ENCODE measurements around the gene CIAO3.

Gene CIAO3

GRCh38 chr16:711548-712320 is 29.1 kb downstream of the CIAO3 start:
- in situ Hi-C loops (cut with MboI; ENCODE audit: low sequenced_read_pairs, unreplicated experiment): loop anchor here (5.0 kb wide), 1 partner anchor 71 kb away; no protein-coding TSS in a partner anchor
- peak; percentile 94 for DNase-seq (ENCODE audit: low spot score)
- peak; percentile 97 for TF ChIP-seq CTCF (IDR thresholded peaks at IDR 0.05; ENCODE audit: borderline replicate concordance, control extremely low read depth, extremely low read depth, insufficient read depth, missing control alignments)

GRCh38 chr16:711084-711483 is 29.7 kb downstream of the CIAO3 start:
- no peak for TF ChIP-seq CTCF (IDR thresholded peaks at IDR 0.05; ENCODE audit: borderline replicate concordance, control extremely low read depth, extremely low read depth, insufficient read depth, missing control alignments)
- DNase-seq (ENCODE audit: low spot score): no peak
- in situ Hi-C loops (cut with MboI; ENCODE audit: low sequenced_read_pairs, unreplicated experiment): loop anchor here (5.0 kb wide), 1 partner anchor 71 kb away; no protein-coding TSS in a partner anchor

GRCh38 chr16:710500-711075 is 30.2 kb downstream of the CIAO3 start:
- no peak for DNase-seq (ENCODE audit: low spot score)
- in situ Hi-C loops (cut with MboI; ENCODE audit: low sequenced_read_pairs, unreplicated experiment): loop anchor here (5.0 kb wide), 1 partner anchor 72 kb away; no protein-coding TSS in a partner anchor
- TF ChIP-seq CTCF (IDR thresholded peaks at IDR 0.05; ENCODE audit: borderline replicate concordance, control extremely low read depth, extremely low read depth, insufficient read depth, missing control alignments): no peak

GRCh38 chr16:709566-710499 is 31.0 kb downstream of the CIAO3 start:
- DNase-seq (ENCODE audit: low spot score): no peak
- in situ Hi-C loops (cut with MboI; ENCODE audit: low sequenced_read_pairs, unreplicated experiment): loop anchor here (5.0 kb wide), 1 partner anchor 72 kb away; no protein-coding TSS in a partner anchor
- no peak for TF ChIP-seq CTCF (IDR thresholded peaks at IDR 0.05; ENCODE audit: borderline replicate concordance, control extremely low read depth, extremely low read depth, insufficient read depth, missing control alignments)

GRCh38 chr16:708959-709358 is 31.8 kb downstream of the CIAO3 start:
- in situ Hi-C loops (cut with MboI; ENCODE audit: low sequenced_read_pairs, unreplicated experiment): no loop called here
- DNase-seq (ENCODE audit: low spot score): no peak
- no peak for TF ChIP-seq CTCF (IDR thresholded peaks at IDR 0.05; ENCODE audit: borderline replicate concordance, control extremely low read depth, extremely low read depth, insufficient read depth, missing control alignments)

GRCh38 chr16:708019-708418 is 32.8 kb downstream of the CIAO3 start:
- in situ Hi-C loops (cut with MboI; ENCODE audit: low sequenced_read_pairs, unreplicated experiment): no loop called here
- no peak for DNase-seq (ENCODE audit: low spot score)
- TF ChIP-seq CTCF (IDR thresholded peaks at IDR 0.05; ENCODE audit: borderline replicate concordance, control extremely low read depth, extremely low read depth, insufficient read depth, missing control alignments): no peak
